GM23248 (cell line): ENCODE data around the gene PCK2.

Source experiments
- EZH2 ChIP-seq: fragments of 200-600 bp; sonication (generic); IDR thresholded peaks from 2 replicates; pipeline ENCODE4 v1.6.1; 2018; ENCODE audit warnings: antibody characterized with exemption, mild to moderate bottlenecking; ENCODE audit not compliant: insufficient read depth, poor library complexity, severe bottlenecking
- EZH2phosphoT487 ChIP-seq: fragments of 200-600 bp; sonication (generic); IDR thresholded peaks from 2 replicates; pipeline ENCODE4 v1.6.1; 2018; ENCODE audit warnings: antibody characterized with exemption, moderate library complexity, mild to moderate bottlenecking, low read depth; ENCODE audit not compliant: insufficient read depth

GRCh38 chr14:24127673-24128072 is 33.6 kb downstream of the PCK2 start:
- TF ChIP-seq EZH2 (no peak), EZH2phosphoT487 (no peak)
